Measurements from ENCODE around the gene MAPK13. TPM values are rescaled to one million over a fixed set of nuclear protein-coding genes. Genes with fewer than 3 reads are reported as not detected.

The MAPK13 gene
- total RNA-seq (2022; extraction: Qiagen RNA extraction; ENCODE audit: low read depth), result 0.63 to 0.96 TPM (median 0.79 TPM) in 5 replicates

GRCh38 chr6:36129941-36130666 lies at the start of gene MAPK13:
Gene MAPK13 (plus strand): TSS chr6:36130513. CDS start chr6:36130583, 70 bp downstream.

Other genes with a start within 250 kb of the MAPK13 start
- gene SRPK1, start 209.4 kb upstream of the MAPK13 start, total RNA-seq (2022; extraction: Qiagen RNA extraction; ENCODE audit: low read depth), result 24.7 to 39.4 TPM (median 32.6 TPM) in 5 replicates
- not detected in 5 replicates for gene SLC26A8, start 105.9 kb upstream of the MAPK13 start, total RNA-seq (2022; extraction: Qiagen RNA extraction; ENCODE audit: low read depth)
- gene MAPK14, start 102.7 kb upstream of the MAPK13 start, total RNA-seq (2022; extraction: Qiagen RNA extraction; ENCODE audit: low read depth), result 21.7 to 28.6 TPM (median 25.7 TPM) in 5 replicates
- gene BRPF3, start 66.2 kb downstream of the MAPK13 start, total RNA-seq (2022; extraction: Qiagen RNA extraction; ENCODE audit: low read depth), result 8.4 to 10.5 TPM (median 9.6 TPM) in 5 replicates
- not detected in 5 replicates for gene PNPLA1, start 139.5 kb downstream of the MAPK13 start, total RNA-seq (2022; extraction: Qiagen RNA extraction; ENCODE audit: low read depth)
- gene BNIP5, start 206.4 kb downstream of the MAPK13 start, total RNA-seq (2022; extraction: Qiagen RNA extraction; ENCODE audit: low read depth), result 0.06 TPM in 1 of 5 replicates, not detected in the others

All from A549 treated with GW870086 at 1 μM for 4 hours (cell line).